ENCODE data around the gene GAS1.

DNA sequence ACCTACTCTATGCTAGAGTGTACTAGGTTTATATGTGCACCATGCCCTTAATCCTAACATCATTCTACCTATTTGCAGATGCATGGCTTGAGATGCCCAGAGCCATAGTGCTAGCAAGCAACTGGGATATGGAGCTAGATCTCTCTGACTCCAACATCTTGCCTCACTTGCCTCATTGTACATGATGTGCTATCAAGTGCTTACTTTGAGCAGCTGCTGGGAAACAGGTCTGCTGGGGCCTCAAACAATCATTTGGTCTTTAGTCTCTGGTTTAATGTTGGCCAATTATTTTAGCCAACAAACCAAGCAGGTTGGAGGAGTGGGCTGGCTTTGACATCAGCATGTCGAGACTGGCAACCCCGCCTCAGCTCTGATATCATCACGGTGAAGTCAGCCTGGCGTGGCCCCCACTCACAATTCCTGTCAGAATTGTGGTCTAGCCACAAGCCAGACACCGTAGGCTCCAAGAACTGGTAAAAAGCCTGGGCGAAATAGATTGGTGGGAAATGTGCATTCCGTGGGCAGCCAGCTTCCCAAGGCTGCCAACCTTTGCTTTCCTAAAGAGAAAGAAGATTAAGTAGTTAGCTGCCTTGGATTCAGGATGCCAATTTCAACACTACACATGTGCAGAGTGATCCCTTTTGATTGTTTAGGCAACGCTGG, 21.1 kb upstream of the GAS1 start:
- TF ChIP-seq, protein P1, sequence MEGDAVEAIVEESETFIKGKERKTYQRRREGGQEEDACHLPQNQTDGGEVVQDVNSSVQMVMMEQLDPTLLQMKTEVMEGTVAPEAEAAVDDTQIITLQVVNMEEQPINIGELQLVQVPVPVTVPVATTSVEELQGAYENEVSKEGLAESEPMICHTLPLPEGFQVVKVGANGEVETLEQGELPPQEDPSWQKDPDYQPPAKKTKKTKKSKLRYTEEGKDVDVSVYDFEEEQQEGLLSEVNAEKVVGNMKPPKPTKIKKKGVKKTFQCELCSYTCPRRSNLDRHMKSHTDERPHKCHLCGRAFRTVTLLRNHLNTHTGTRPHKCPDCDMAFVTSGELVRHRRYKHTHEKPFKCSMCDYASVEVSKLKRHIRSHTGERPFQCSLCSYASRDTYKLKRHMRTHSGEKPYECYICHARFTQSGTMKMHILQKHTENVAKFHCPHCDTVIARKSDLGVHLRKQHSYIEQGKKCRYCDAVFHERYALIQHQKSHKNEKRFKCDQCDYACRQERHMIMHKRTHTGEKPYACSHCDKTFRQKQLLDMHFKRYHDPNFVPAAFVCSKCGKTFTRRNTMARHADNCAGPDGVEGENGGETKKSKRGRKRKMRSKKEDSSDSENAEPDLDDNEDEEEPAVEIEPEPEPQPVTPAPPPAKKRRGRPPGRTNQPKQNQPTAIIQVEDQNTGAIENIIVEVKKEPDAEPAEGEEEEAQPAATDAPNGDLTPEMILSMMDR (conservative IDR thresholded peaks at IDR 0.05; ENCODE audit: low read depth, low read length), result no peak
- no peak for TF ChIP-seq EZH2 (IDR thresholded peaks at IDR 0.05; ENCODE audit: low read length, unreplicated experiment)

All from PC-3 (cell line).